ENCODE data around the gene RBM33. TPM values are rescaled to one million over a fixed set of nuclear protein-coding genes. Genes with fewer than 3 reads are reported as not detected.

Gene RBM33
- total and polyA plus RNA-seq, 9 of the 15 experiments (the other 6 are each of a cell fraction or from before 2014, with no cell fraction given), result 4.4 to 80.7 (median 27.3) TPM

- Histone ChIP-seq H3K9ac (ENCODE audit: insufficient read depth in 1 of 2, low read depth in 2 of 2, low read length in 2 of 2) (no peak overlapping the region), H3K79me2 (ENCODE audit: control insufficient read depth, insufficient read depth, low read length) (peaks cover 100% of the 10 kb centered on the region), H3K4me2 (ENCODE audit: insufficient read depth, low read length) (no peak overlapping the region), H3K27ac (ENCODE audit: extremely low read depth, low read depth, low read length) (no peak overlapping the region), H3K9me1 (ENCODE audit: control insufficient read depth, insufficient read depth, low read length) (no peaks in the 10 kb centered on the region), H3K27me3 (ENCODE audit: control insufficient read depth in 2 of 2, insufficient read depth in 2 of 2, low read length in 2 of 2) (no peaks in the 10 kb centered on the region), H3K4me3 (no peak overlapping the region), H2AFZ (ENCODE audit: low read depth, low read length) (no peak overlapping the region), H3K36me3 (ENCODE audit: control insufficient read depth, insufficient read depth, low read length) (peaks cover 17% of the 10 kb centered on the region), H3K9me3 (replicated peaks; ENCODE audit: control insufficient read depth, insufficient read depth, low read depth, low read length) (peaks cover 4% of the 10 kb centered on the region; the same call in 1 of the 2 replicates), H4K20me1 (replicated peaks; ENCODE audit: control insufficient read depth, insufficient read depth, low read length) (peaks cover 15% of the 10 kb centered on the region), H3K4me1 (replicated peaks in 1 of 2; ENCODE audit: control insufficient read depth in 2 of 2, insufficient read depth in 2 of 2, low read length in 2 of 2) (no peaks in the 10 kb centered on the region; a peak in 1 of 5 replicates)
- intact Hi-C loops (cut with micrococcal nuclease) (no loop called here), in situ Hi-C loops (cut with MboI) (no loop called here)
- no TSS peak for BruUV-seq (replicated peaks)
- ATAC-seq (peak; percentile 13), DNase-seq (ENCODE audit: extremely low read depth in 1 of 4, low spot score in 3 of 4) (no peak), FAIRE-seq (no peak)
- ChIA-PET POLR2A (no interaction called here), CTCF (ENCODE audit: low intra/inter-chr PET ratio) (no interaction called here)
- TF ChIP-seq CEBPG (CRISPR knock-in tag; IDR thresholded peaks at IDR 0.05), result peak; percentile 78
- peak; percentile 90 to 93 for TF ChIP-seq CEBPG (tag; conservative IDR thresholded peaks at IDR 0.05 in 1 of 2, IDR thresholded peaks at IDR 0.05 in 1 of 2)
- peak; percentile 69 for TF ChIP-seq ZNF316 (IDR thresholded peaks at IDR 0.05)
- TF ChIP-seq SUPT5H (IDR thresholded peaks at IDR 0.05), result no peak
- TF ChIP-seq MAFG (tag; conservative IDR thresholded peaks at IDR 0.05), result peak; percentile 62; the same call in 1 of the 2 replicates
- TF ChIP-seq CEBPB (tag; IDR thresholded peaks at IDR 0.05), result peak; percentile 96
- TF ChIP-seq C11orf30 (IDR thresholded peaks at IDR 0.05; ENCODE audit: low read depth), result peak; percentile 35; the same call in 1 of the 2 replicates
- peak; percentile 57; the same call in 1 of the 2 replicates for TF ChIP-seq NFE2 (IDR thresholded peaks at IDR 0.05; ENCODE audit: low read depth)
- no peak for TF ChIP-seq ZNF77 (CRISPR knock-in tag; IDR thresholded peaks at IDR 0.05)
- TF ChIP-seq TRIM24 (IDR thresholded peaks at IDR 0.05), result peak; percentile 54 to 65; a peak in 2 of 4 replicates
- TF ChIP-seq, protein P1, sequence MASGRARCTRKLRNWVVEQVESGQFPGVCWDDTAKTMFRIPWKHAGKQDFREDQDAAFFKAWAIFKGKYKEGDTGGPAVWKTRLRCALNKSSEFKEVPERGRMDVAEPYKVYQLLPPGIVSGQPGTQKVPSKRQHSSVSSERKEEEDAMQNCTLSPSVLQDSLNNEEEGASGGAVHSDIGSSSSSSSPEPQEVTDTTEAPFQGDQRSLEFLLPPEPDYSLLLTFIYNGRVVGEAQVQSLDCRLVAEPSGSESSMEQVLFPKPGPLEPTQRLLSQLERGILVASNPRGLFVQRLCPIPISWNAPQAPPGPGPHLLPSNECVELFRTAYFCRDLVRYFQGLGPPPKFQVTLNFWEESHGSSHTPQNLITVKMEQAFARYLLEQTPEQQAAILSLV (tag; IDR thresholded peaks at IDR 0.05), result peak; percentile 72
- TF ChIP-seq, protein P2, sequence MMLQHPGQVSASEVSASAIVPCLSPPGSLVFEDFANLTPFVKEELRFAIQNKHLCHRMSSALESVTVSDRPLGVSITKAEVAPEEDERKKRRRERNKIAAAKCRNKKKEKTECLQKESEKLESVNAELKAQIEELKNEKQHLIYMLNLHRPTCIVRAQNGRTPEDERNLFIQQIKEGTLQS (IDR thresholded peaks at IDR 0.05), result peak; percentile 42; the same call in 1 of the 2 replicates
- TF ChIP-seq, protein P2 (CRISPR knock-in tag; conservative IDR thresholded peaks at IDR 0.05), result no peak
- TF ChIP-seq POLR2A (conservative IDR thresholded peaks at IDR 0.05), result no peak
- TF ChIP-seq GTF2A2 (tag; IDR thresholded peaks at IDR 0.05), result no peak
- WGBS (ENCODE audit: insufficient coverage, low coverage, missing lambda C conversion rate), result 70% methylated on average over 2 of the region's 2 CpGs
Measured at GRCh38 chr7:155653803-155654202, 9.3 kb downstream of the RBM33 start.

Data from K562 (cell line).